HepG2 (cell line): ENCODE measurements around the gene RIN3. TPM values are rescaled to one million over a fixed set of nuclear protein-coding genes. Genes with fewer than 3 reads are reported as not detected.

Source experiments
- ATAC-seq: fragments of 200-7000 bp; cut with Tn5 transposase; 3 replicates; pipeline ENCODE4 v1.9.1; 2020; ENCODE audit warnings: mild to moderate bottlenecking, moderate library complexity
- BruUV-seq: library from RNA; stranded (reverse); fragments of 400-500 nt; replicated peaks from 2 replicates; lab custom pipeline; 2021; lab: Mats Ljungman, UMichigan
- CTCF ChIA-PET: fragments of 300-600 bp; formaldehyde crosslinking; extraction: SDS; loops from one replicate; lab custom pipeline; 2021; ENCODE audit warnings: low total read pairs, inconsistent platforms, low intra/inter-chr PET ratio; lab: Yijun Ruan, JAX
- POLR2A ChIA-PET: fragments of 350-600 bp; sonication (Branson Sonifier 250); formaldehyde crosslinking; loops from one replicate; lab custom pipeline; 2020; ENCODE audit warnings: antibody characterized with exemption, inconsistent platforms; lab: Yijun Ruan, JAX
- DNase-seq: peaks from one replicate; pipeline ENCODE4 v3.0.0-alpha.2; 2015; ENCODE audit warnings: low spot score
- FAIRE-seq: peaks from 3 replicates; lab custom pipeline; 2011; peaks lifted over from hg19 to GRCh38; lab: Jason Lieb, UNC
- H2AFZ ChIP-seq: one replicate; pipeline ENCODE4 v1.6.1; 2011; ENCODE audit warnings: low read length, inconsistent platforms
- H3K27ac ChIP-seq: fragments of 300-600 bp; 3 replicates; pipeline ENCODE4 v1.8.0; 2011; ENCODE audit warnings: mixed run types, mild to moderate bottlenecking, mixed read lengths, low read length, inconsistent platforms; ENCODE audit not compliant: insufficient read depth; ENCODE audit errors: extremely low read length
- H3K27me3 ChIP-seq, 2 experiments: fragments of 200-600 bp in 1 of 2; 2 replicates in 1 of 2; 3 replicates in 1 of 2; pipeline versions ENCODE4 v1.6.0 to v1.8.0; 2011; ENCODE audit warnings: low read length in 2 of 2, mild to moderate bottlenecking in 2 of 2, moderate library complexity in 2 of 2, inconsistent platforms in 1 of 2; ENCODE audit not compliant: insufficient read depth in 2 of 2, control insufficient read depth in 1 of 2
- H3K36me3 ChIP-seq, 2 experiments: fragments of 200-600 bp in 1 of 2; replicated peaks in 1 of 2; 2 replicates in 1 of 2; 3 replicates in 1 of 2; pipeline versions ENCODE4 v1.5.1 to v1.8.0; 2011; ENCODE audit warnings: low read length in 2 of 2, inconsistent platforms in 1 of 2; ENCODE audit not compliant: insufficient read depth in 2 of 2, control insufficient read depth in 1 of 2
- H3K4me1 ChIP-seq: 2 replicates; pipeline ENCODE4 v1.5.1; 2012; ENCODE audit warnings: low read length, inconsistent platforms; ENCODE audit not compliant: insufficient read depth
- H3K4me2 ChIP-seq: 2 replicates; pipeline ENCODE4 v1.6.0; 2011; ENCODE audit warnings: low read depth, low read length, inconsistent platforms
- H3K4me3 ChIP-seq, 3 experiments: fragments of 200-600 bp in 1 of 3; sonication (generic), shearing (Covaris generic) in 1 of 3; replicated peaks in 1 of 3; 2 replicates each; pipeline ENCODE4 v1.5.1; 2011 to 2016; ENCODE audit warnings: low read length in 3 of 3, inconsistent platforms in 2 of 3, low read depth in 2 of 3, mild to moderate bottlenecking in 2 of 3, control low read depth in 1 of 3, mixed read lengths in 1 of 3; ENCODE audit not compliant: insufficient read depth in 1 of 3
- H3K79me2 ChIP-seq: one replicate; pipeline ENCODE4 v1.6.1; 2011; ENCODE audit warnings: low read length, inconsistent platforms; ENCODE audit not compliant: insufficient read depth
- H3K9ac ChIP-seq: 2 replicates; pipeline ENCODE4 v1.6.0; 2011; ENCODE audit warnings: mild to moderate bottlenecking, low read depth, low read length, inconsistent platforms; ENCODE audit not compliant: insufficient read depth
- H3K9me3 ChIP-seq: 2 replicates; pipeline ENCODE4 v1.5.1; 2012; ENCODE audit warnings: mild to moderate bottlenecking, low read length
- H4K20me1 ChIP-seq: 2 replicates; pipeline ENCODE4 v1.6.0; 2011; ENCODE audit warnings: inconsistent platforms, mild to moderate bottlenecking, low read length, moderate library complexity; ENCODE audit not compliant: insufficient read depth
- CCAR2 ChIP-seq: fragments of 200-400 bp; formaldehyde crosslinking; optimal IDR thresholded peaks from 2 replicates; pipeline ENCODE3; 2018; ENCODE audit warnings: low read depth, mild to moderate bottlenecking, low read length, moderate library complexity
- EP300 ChIP-seq, 3 experiments: sonication (generic) in 1 of 3; formaldehyde crosslinking in 1 of 3; IDR thresholded peaks; 2 replicates each; pipeline versions ENCODE4 v1.5.1 to v1.6.1; 2011 to 2020; ENCODE audit warnings: low read depth in 2 of 3, low read length in 2 of 3, borderline replicate concordance in 1 of 3, improper control_type of control experiment in 1 of 3, mild to moderate bottlenecking in 1 of 3, missing genetic modification reagents in 1 of 3, moderate library complexity in 1 of 3
- FOXK2 ChIP-seq: fragments of 450-650 bp; IDR thresholded peaks from 2 replicates; pipeline ENCODE4 v1.6.1; 2016
- FOXP1 ChIP-seq, 2 experiments: fragments of 450-650 bp in 1 of 2; IDR thresholded peaks; 2 replicates each; pipeline ENCODE4 v1.6.1; 2017 to 2018; ENCODE audit warnings: antibody characterized with exemption in 1 of 2
- MBNL3 ChIP-seq: fragments of 250-450 bp; sonication (Bioruptor Pico); conservative IDR thresholded peaks from 2 replicates; pipeline ENCODE4 v1.8.0; 2022; ENCODE audit warnings: mild to moderate bottlenecking, inconsistent platforms
- MTA1 ChIP-seq: sonication (generic); formaldehyde crosslinking; IDR thresholded peaks from 2 replicates; pipeline ENCODE4 v1.4.0; 2020; ENCODE audit warnings: missing genetic modification reagents, mild to moderate bottlenecking, borderline replicate concordance
- NCOR1 ChIP-seq: fragments of 200-600 bp; sonication (generic); IDR thresholded peaks from 2 replicates; pipeline ENCODE4 v1.7.0; 2017; ENCODE audit warnings: antibody characterized with exemption, low read length, borderline replicate concordance
- NR2F6 ChIP-seq, 2 experiments: IDR thresholded peaks; 2 replicates each; pipeline ENCODE4 v1.6.1; 2016; ENCODE audit warnings: antibody characterized with exemption in 1 of 2, mild to moderate bottlenecking in 1 of 2
- TEAD3 ChIP-seq: optimal IDR thresholded peaks from 2 replicates; pipeline ENCODE3; 2016; ENCODE audit warnings: borderline replicate concordance
- XBP1 ChIP-seq: sonication (generic); formaldehyde crosslinking; IDR thresholded peaks from 2 replicates; pipeline ENCODE4 v1.5.0; 2020; ENCODE audit warnings: missing genetic modification reagents
- ZNF33A ChIP-seq: sonication (generic); formaldehyde crosslinking; IDR thresholded peaks from 2 replicates; pipeline ENCODE4 v1.5.1; 2020; ENCODE audit warnings: missing genetic modification reagents, mild to moderate bottlenecking, moderate library complexity, borderline replicate concordance
- ZNF605 ChIP-seq: sonication (generic); formaldehyde crosslinking; IDR thresholded peaks from 2 replicates; pipeline ENCODE4 v1.8.0; 2022; ENCODE audit warnings: mild to moderate bottlenecking, missing genetic modification reagents
- ZNF672 ChIP-seq: sonication (generic); formaldehyde crosslinking; IDR thresholded peaks from 2 replicates; pipeline ENCODE4 v1.8.1; 2022; ENCODE audit warnings: missing genetic modification reagents
- WGBS: methylation state at CpG from one replicate; pipeline ENCODE4 v1.1.6; 2017; ENCODE audit warnings: low lambda C conversion rate; 5-methylcytosine and 5-hydroxymethylcytosine counted together
- in situ Hi-C: cut with HindIII; loops from 2 replicates; pipeline ENCODE4 v1.10.0; 2017; ENCODE audit warnings: low pct_unique_long_range_greater_than_20kb; ENCODE audit not compliant: extremely low pct_ligation_motif_present
- intact Hi-C: fragments of 100-400 bp; cut with micrococcal nuclease; formaldehyde crosslinking; loops from one replicate; pipeline ENCODE4 v1.10.0; 2022; ENCODE audit not compliant: unreplicated experiment
- polyA plus RNA-seq, 8 experiments: library from polyadenylated mRNA; depleted of rRNA in 3 of 8; stranded (reverse) in 7 of 8; unstranded in 1 of 8; fragments of >200 nt; fragmentation: Illumina TruSeq in 4 of 8; extraction: Trizol in 4 of 8; gene quantifications; 2 replicates each; pipeline versions ENCODE4 v1.2.1 to v1.2.3, GENCODE V29; 2011 to 2016; ENCODE audit warnings: low read depth in 4 of 8, missing spikeins in 1 of 8, mixed read lengths in 1 of 8; ENCODE audit not compliant: insufficient read depth in 1 of 8
- total RNA-seq, 5 experiments: library from RNA; depleted of rRNA; stranded (reverse); fragments of >200 nt; fragmentation: Illumina TruSeq; extraction: Trizol; gene quantifications; 2 replicates each; pipeline ENCODE4 v1.2.3, GENCODE V29; 2016; ENCODE audit warnings: low read depth in 1 of 5
- TF ChIP-seq, protein P1 (sequence below): sonication (generic); formaldehyde crosslinking; IDR thresholded peaks from 2 replicates; pipeline ENCODE4 v1.4.0; 2020; ENCODE audit warnings: missing genetic modification reagents
- TF ChIP-seq, protein P2 (sequence below): sonication (generic); formaldehyde crosslinking; IDR thresholded peaks from 2 replicates; pipeline ENCODE4 v1.5.1; 2020; ENCODE audit warnings: mild to moderate bottlenecking, moderate library complexity, missing genetic modification reagents
- TF ChIP-seq, protein P3 (sequence below): sonication (generic); formaldehyde crosslinking; IDR thresholded peaks from 2 replicates; pipeline ENCODE4 v1.8.0; 2022; ENCODE audit warnings: mild to moderate bottlenecking, missing genetic modification reagents, moderate library complexity
- TF ChIP-seq, protein P4 (sequence below): sonication (generic); formaldehyde crosslinking; IDR thresholded peaks from 2 replicates; pipeline ENCODE4 v1.5.1; 2020; ENCODE audit warnings: mild to moderate bottlenecking, missing genetic modification reagents, borderline replicate concordance

Gene RIN3
- total and polyA plus RNA-seq, 2 of the 13 experiments (the other 11 are each of a cell fraction or from before 2014, with no cell fraction given): 2.3 to 3.6 TPM

DNA sequence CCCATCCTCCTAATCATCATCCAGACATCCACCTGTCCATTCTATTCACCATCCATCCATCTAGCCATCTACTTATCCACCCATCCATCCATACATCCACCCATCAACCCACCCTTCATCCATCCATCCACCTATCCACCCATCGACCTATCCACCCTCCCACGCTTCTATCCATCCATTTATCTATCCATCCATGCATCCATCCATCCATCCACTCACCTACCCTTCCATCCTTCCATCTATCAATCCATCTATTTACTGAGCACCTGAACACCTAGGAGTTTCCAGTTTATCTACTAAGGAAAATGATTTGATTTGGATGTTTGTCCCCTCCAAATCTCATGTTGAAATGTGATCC is 7.5 kb downstream of the RIN3 start:
- no peak overlapping the region for H3K27ac ChIP-seq
- H3K4me2 ChIP-seq: no peak overlapping the region
- no peaks in the 10 kb centered on the region for H3K9me3 ChIP-seq
- no peaks in the 10 kb centered on the region for H4K20me1 ChIP-seq
- no peaks in the 10 kb centered on the region for H3K27me3 ChIP-seq
- no TSS peak for BruUV-seq
- H3K36me3 ChIP-seq: no peaks in the 10 kb centered on the region; a peak in 2 of 5 replicates
- no peak for FAIRE-seq
- ATAC-seq: no peak
- H3K79me2 ChIP-seq: peaks cover 14% of the 10 kb centered on the region
- CTCF ChIA-PET: no interaction called here
- no peak overlapping the region for H3K4me3 ChIP-seq
- H3K4me1 ChIP-seq: peaks cover 1% of the 10 kb centered on the region; the same call in 1 of the 2 replicates
- intact Hi-C loops (no loop called here), in situ Hi-C loops (no loop called here)
- no peak overlapping the region for H3K9ac ChIP-seq
- 97% methylated on average over 2 of the region's 2 CpGs for WGBS
- no peak overlapping the region for H2AFZ ChIP-seq
- POLR2A ChIA-PET: no interaction called here
- no peak for DNase-seq
- TF ChIP-seq MTA1 (no peak), NCOR1 (no peak), XBP1 (CRISPR knock-in tag) (no peak), FOXK2 (0 out of 2 replicates have a peak, but pooled peaks have one; percentile 24), FOXP1 (IDR thresholded peaks at IDR 0.05) (0 out of 2 replicates have a peak, but pooled peaks have one; percentile 23), FOXP1 (CRISPR knock-in tag; IDR thresholded peaks at IDR 0.05) (no peak), ZNF33A (CRISPR knock-in tag) (no peak), EP300 (IDR thresholded peaks at IDR 0.05; ENCODE audit: low read depth in 2 of 2, low read length in 2 of 2) (no peak), EP300 (CRISPR knock-in tag; IDR thresholded peaks at IDR 0.05; ENCODE audit: borderline replicate concordance) (no peak), ZNF672 (CRISPR knock-in tag) (no peak), ZNF605 (no peak), NR2F6 (IDR thresholded peaks at IDR 0.05) (no peak), NR2F6 (CRISPR knock-in tag; IDR thresholded peaks at IDR 0.05) (no peak), TEAD3 (CRISPR knock-in tag) (no peak), MBNL3 (no peak), CCAR2 (no peak)
- TF ChIP-seq, protein P1, sequence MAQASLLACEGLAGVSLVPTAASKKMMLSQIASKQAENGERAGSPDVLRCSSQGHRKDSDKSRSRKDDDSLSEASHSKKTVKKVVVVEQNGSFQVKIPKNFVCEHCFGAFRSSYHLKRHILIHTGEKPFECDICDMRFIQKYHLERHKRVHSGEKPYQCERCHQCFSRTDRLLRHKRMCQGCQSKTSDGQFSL (CRISPR knock-in tag): no peak
- TF ChIP-seq, protein P2, sequence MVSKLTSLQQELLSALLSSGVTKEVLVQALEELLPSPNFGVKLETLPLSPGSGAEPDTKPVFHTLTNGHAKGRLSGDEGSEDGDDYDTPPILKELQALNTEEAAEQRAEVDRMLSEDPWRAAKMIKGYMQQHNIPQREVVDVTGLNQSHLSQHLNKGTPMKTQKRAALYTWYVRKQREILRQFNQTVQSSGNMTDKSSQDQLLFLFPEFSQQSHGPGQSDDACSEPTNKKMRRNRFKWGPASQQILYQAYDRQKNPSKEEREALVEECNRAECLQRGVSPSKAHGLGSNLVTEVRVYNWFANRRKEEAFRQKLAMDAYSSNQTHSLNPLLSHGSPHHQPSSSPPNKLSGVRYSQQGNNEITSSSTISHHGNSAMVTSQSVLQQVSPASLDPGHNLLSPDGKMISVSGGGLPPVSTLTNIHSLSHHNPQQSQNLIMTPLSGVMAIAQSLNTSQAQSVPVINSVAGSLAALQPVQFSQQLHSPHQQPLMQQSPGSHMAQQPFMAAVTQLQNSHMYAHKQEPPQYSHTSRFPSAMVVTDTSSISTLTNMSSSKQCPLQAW (CRISPR knock-in tag): no peak
- TF ChIP-seq, protein P3, sequence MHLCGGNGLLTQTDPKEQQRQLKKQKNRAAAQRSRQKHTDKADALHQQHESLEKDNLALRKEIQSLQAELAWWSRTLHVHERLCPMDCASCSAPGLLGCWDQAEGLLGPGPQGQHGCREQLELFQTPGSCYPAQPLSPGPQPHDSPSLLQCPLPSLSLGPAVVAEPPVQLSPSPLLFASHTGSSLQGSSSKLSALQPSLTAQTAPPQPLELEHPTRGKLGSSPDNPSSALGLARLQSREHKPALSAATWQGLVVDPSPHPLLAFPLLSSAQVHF (CRISPR knock-in tag): no peak
- TF ChIP-seq, protein P4, sequence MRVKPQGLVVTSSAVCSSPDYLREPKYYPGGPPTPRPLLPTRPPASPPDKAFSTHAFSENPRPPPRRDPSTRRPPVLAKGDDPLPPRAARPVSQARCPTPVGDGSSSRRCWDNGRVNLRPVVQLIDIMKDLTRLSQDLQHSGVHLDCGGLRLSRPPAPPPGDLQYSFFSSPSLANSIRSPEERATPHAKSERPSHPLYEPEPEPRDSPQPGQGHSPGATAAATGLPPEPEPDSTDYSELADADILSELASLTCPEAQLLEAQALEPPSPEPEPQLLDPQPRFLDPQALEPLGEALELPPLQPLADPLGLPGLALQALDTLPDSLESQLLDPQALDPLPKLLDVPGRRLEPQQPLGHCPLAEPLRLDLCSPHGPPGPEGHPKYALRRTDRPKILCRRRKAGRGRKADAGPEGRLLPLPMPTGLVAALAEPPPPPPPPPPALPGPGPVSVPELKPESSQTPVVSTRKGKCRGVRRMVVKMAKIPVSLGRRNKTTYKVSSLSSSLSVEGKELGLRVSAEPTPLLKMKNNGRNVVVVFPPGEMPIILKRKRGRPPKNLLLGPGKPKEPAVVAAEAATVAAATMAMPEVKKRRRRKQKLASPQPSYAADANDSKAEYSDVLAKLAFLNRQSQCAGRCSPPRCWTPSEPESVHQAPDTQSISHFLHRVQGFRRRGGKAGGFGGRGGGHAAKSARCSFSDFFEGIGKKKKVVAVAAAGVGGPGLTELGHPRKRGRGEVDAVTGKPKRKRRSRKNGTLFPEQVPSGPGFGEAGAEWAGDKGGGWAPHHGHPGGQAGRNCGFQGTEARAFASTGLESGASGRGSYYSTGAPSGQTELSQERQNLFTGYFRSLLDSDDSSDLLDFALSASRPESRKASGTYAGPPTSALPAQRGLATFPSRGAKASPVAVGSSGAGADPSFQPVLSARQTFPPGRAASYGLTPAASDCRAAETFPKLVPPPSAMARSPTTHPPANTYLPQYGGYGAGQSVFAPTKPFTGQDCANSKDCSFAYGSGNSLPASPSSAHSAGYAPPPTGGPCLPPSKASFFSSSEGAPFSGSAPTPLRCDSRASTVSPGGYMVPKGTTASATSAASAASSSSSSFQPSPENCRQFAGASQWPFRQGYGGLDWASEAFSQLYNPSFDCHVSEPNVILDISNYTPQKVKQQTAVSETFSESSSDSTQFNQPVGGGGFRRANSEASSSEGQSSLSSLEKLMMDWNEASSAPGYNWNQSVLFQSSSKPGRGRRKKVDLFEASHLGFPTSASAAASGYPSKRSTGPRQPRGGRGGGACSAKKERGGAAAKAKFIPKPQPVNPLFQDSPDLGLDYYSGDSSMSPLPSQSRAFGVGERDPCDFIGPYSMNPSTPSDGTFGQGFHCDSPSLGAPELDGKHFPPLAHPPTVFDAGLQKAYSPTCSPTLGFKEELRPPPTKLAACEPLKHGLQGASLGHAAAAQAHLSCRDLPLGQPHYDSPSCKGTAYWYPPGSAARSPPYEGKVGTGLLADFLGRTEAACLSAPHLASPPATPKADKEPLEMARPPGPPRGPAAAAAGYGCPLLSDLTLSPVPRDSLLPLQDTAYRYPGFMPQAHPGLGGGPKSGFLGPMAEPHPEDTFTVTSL: no peak
